ENCODE data around the gene ZNF775. TPM values are rescaled to one million over a fixed set of nuclear protein-coding genes. Genes with fewer than 3 reads are reported as not detected.

The ZNF775 gene
- total RNA-seq, 1 donor from 2014 or later = 4.5 TPM

- Histone ChIP-seq H3K4me3 (no peak overlapping the region), H3K36me3 (no peaks in the 10 kb centered on the region), H3K9me3 (no peaks in the 10 kb centered on the region), H3K27me3 (ENCODE audit: low read depth) (no peaks in the 10 kb centered on the region), H3K4me1 (peaks cover 24% of the 10 kb centered on the region), H3K27ac (no peak overlapping the region)
- intact Hi-C loops (cut with DNase I) = no loop called here
- DNase-seq (no peak), ATAC-seq (no peak)
- TF ChIP-seq CTCF (IDR thresholded peaks at IDR 0.05) = no peak
Observed at GRCh38 chr7:150381096-150381495, 2.0 kb downstream of the ZNF775 start.

DNA sequence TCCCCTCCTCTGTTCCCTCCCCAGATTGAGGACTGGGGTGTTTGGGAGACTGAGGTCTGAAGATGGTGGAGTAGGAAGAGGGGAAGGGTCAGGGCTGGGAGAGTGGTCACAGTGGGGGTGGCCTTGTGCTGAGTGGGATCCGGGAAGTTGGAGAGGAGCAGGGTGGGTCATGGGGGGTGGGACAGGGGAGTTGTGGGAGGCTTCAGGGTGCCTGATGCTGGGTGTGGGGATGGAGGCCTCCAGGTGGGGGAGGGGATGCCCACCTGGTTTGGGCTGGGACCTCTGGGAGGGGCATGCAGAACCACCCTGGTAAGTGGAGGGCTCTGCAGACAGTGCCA is 2.6 kb downstream of the ZNF775 start:
- no peak overlapping the region for H3K4me3 ChIP-seq
- DNase-seq (no peak), ATAC-seq (no peak)
- H3K9me3 ChIP-seq = no peaks in the 10 kb centered on the region
- intact Hi-C loops (cut with DNase I) = no loop called here
- H3K36me3 ChIP-seq = no peaks in the 10 kb centered on the region
- no peak for TF ChIP-seq CTCF (IDR thresholded peaks at IDR 0.05)
- no peaks in the 10 kb centered on the region for H3K27me3 ChIP-seq (ENCODE audit: low read depth)
- peaks cover 24% of the 10 kb centered on the region for H3K4me1 ChIP-seq
- H3K27ac ChIP-seq = no peak overlapping the region

GRCh38 chr7:150382123-150382843 is 3.2 kb downstream of the ZNF775 start:
- ATAC-seq = no peak
- H3K27ac ChIP-seq = no peak overlapping the region

DNA sequence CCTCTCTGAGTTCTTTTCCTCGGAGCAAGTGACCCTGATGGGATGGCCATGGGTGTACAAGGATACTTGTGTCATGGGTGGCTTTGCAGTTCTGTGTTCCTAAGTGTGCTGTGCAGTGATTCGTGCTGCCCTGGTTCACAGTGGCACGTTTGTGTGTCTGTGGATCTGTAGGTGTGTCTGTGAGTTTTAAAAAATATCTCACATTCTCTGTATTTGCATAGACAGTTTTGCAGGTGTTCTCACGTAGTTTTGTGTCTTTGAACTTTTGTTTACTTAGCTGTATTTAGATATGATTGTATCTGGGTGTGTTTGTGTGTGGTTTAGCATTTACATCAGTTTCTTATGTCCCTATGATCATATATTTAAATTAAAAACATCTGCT is 3.7 kb downstream of the ZNF775 start:
- ATAC-seq = no peak
- no peak for TF ChIP-seq CTCF (IDR thresholded peaks at IDR 0.05)
- H3K27ac ChIP-seq = no peak overlapping the region
- no peaks in the 10 kb centered on the region for H3K9me3 ChIP-seq
- H3K4me3 ChIP-seq = no peak overlapping the region
- no peaks in the 10 kb centered on the region for H3K36me3 ChIP-seq
- DNase-seq = no peak
- intact Hi-C loops (cut with DNase I) = no loop called here
- H3K4me1 ChIP-seq = peaks cover 17% of the 10 kb centered on the region
- H3K27me3 ChIP-seq (ENCODE audit: low read depth) = no peaks in the 10 kb centered on the region

More at GRCh38 chr7:150382123-150382843, 3.2 kb downstream of the ZNF775 start:
- H3K36me3 ChIP-seq = no peaks in the 10 kb centered on the region
- DNase-seq = no peak
- H3K9me3 ChIP-seq = no peaks in the 10 kb centered on the region
- H3K4me1 ChIP-seq = peaks cover 22% of the 10 kb centered on the region
- intact Hi-C loops (cut with DNase I) = no loop called here
- no peak for TF ChIP-seq CTCF (IDR thresholded peaks at IDR 0.05)
- no peak overlapping the region for H3K4me3 ChIP-seq
- H3K27me3 ChIP-seq (ENCODE audit: low read depth) = no peaks in the 10 kb centered on the region

DNA sequence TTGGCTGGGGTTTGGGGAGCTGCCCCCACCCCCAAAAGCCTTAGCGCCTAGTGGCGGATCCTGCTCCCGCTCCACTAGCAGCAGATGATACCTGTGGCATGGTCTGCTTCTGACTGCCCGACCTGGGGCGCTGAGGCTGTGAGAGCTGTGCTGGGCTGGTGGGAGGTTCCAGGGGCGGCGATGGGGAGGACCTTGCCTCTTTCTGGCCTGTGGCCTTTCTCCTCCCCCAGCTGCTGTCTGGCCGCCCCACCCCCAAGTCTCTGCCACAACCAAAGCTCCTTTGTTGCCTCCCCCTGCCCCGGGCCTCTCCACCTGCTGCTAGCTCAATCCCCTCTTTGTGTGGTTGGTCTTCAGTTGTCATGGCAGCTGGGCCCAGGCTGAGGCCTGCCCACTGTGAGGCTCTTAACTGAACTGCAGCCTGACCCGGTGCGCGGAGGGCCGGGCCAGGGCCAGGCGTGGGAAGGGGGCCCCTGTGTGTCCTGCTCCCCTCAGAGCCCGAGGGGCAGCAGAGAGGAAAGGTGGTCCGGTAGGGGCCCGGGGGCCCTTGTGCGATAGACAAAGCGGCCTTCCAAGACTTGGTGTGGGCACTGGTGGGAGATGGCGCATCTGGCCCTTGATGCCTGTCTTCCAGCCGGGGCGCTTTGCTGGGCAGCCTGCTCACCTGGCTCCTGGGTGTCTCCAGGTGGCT is 4.7 kb downstream of the ZNF775 start:
- no peak for DNase-seq
- no peak overlapping the region for H3K4me3 ChIP-seq
- ATAC-seq = no peak
- no peak overlapping the region for H3K27ac ChIP-seq
- H3K36me3 ChIP-seq = no peaks in the 10 kb centered on the region
- H3K9me3 ChIP-seq = no peaks in the 10 kb centered on the region
- no peak for TF ChIP-seq CTCF (IDR thresholded peaks at IDR 0.05)
- no peaks in the 10 kb centered on the region for H3K27me3 ChIP-seq (ENCODE audit: low read depth)
- peaks cover 16% of the 10 kb centered on the region for H3K4me1 ChIP-seq
- intact Hi-C loops (cut with DNase I) = no loop called here
